ENCODE results near the gene AMFR. TPM values are rescaled to one million over a fixed set of nuclear protein-coding genes. Genes with fewer than 3 reads are reported as not detected.

AMFR gene
- total and polyA plus RNA-seq, 2 donors, result 34.6 to 52.4 TPM

DNA sequence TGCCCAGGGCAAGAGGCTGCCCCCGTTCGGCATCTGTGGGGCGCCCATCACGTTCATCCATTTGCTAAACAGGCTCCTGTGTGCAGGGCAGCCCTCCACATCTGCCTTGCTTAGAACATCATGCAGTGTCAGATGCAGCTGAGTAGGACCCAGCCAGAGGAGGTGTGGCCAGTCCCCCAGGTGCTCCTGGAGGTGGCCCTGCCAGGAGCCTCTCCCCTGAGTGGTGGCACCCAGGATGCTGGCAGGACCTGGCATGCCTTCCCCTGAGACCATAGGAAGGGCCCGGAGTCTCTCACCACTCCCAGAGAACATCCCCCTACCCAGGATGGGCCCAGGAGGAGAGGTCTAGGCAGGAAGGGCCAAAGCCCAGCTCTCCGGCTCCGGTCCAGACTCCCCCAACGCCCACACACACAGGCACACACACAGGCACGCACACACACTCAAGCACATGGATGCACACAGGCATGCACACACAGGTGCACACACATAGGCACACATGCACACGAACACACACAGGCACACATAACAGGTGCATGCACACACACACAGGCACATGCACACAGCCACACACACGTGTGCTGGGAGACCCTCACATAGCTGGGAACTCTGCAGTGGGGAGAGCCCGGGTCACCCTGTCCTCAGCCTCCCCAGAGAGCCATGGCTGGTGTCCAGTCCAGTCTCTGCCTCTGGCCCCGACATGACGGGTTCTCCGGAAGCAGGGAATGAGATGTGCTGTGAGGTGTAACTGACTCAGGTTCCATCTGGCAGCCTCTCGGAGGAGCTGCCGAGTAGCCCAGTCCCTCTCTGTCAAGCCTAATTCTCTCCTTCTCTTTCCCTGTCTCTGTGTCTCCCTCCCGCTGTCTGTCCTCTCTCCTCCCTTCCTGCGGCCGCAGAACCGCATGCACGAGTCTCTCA lies 74.6 kb downstream of the AMFR start:
- H3K9me3 ChIP-seq (ENCODE audit: control insufficient read depth in 2 of 2, insufficient read depth in 1 of 2, low read length in 1 of 2), result no peaks in the 10 kb centered on the region
- no peaks in the 10 kb centered on the region for H3K36me3 ChIP-seq (ENCODE audit: control insufficient read depth in 2 of 2, insufficient read depth in 2 of 2, low read length in 1 of 2)
- no peak overlapping the region for H3K27ac ChIP-seq (ENCODE audit: low read depth in 1 of 2, low read length in 1 of 2)
- no peaks in the 10 kb centered on the region for H3K27me3 ChIP-seq (ENCODE audit: control insufficient read depth in 2 of 2, insufficient read depth in 1 of 2, low read length in 1 of 2)
- WGBS, result 94% methylated on average over 22 of the region's 22 CpGs
- DNase-seq (ENCODE audit: low read depth in 6 of 9, low spot score in 9 of 9), result no peak
- peaks cover 0 to under 1% of the 10 kb centered on the region in 2 donors for H3K4me1 ChIP-seq (ENCODE audit: control insufficient read depth in 2 of 2, insufficient read depth in 2 of 2, low read length in 2 of 2)
- H3K4me3 ChIP-seq (ENCODE audit: low read length in 2 of 2), result no peak overlapping the region

DNA sequence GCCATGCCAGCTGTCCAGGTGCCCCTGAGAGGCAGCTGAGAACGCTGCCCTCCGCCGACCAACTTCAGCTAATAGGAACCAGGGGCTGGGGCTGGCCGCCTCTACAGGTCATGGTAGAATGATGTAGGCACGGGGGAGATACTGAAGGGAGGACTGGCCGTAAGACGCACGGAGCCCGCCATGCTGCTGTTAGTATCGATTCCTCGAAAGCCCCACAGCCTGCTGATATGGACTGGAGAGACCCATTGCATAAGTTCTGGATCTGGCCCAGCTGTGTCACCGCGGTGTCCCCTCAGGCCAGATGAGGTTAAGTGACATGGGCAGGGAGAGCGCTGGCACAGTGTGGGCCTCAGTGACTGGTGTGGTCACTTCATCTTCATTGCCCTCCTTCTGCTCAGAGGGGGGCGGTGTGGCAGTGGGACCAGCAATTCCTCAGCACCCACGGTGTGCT lies 75.6 kb downstream of the AMFR start:
- Histone ChIP-seq H3K36me3 (ENCODE audit: control insufficient read depth in 2 of 2, insufficient read depth in 2 of 2, low read length in 1 of 2) (no peaks in the 10 kb centered on the region), H3K9me3 (ENCODE audit: control insufficient read depth in 2 of 2, insufficient read depth in 1 of 2, low read length in 1 of 2) (no peaks in the 10 kb centered on the region), H3K27ac (ENCODE audit: low read depth in 1 of 2, low read length in 1 of 2) (no peak overlapping the region), H3K4me3 (ENCODE audit: low read length in 2 of 2) (no peak overlapping the region), H3K27me3 (ENCODE audit: control insufficient read depth in 2 of 2, insufficient read depth in 1 of 2, low read length in 1 of 2) (no peaks in the 10 kb centered on the region), H3K4me1 (ENCODE audit: control insufficient read depth in 2 of 2, insufficient read depth in 2 of 2, low read length in 2 of 2) (no peaks in the 10 kb centered on the region)
- DNase-seq (ENCODE audit: low read depth in 6 of 9, low spot score in 9 of 9), result no peak
- 97% methylated on average over 16 of the region's 16 CpGs for WGBS

DNA sequence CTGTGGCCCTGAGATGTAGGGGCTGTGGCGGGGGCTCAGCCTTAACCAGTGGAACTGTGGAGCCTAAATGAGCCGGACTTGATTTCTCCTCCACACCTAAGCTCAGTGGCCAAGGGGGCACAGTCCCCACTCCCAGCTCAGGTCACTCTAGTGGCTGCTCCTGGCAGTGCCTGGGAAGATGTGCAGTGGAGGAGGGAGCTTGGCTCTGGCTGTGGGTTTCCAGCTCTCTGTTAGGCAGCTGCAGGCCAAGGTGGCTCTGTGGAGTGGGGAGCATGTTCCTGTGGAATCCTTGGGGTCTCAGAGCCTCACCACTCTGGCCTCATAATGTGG lies 76.3 kb downstream of the AMFR start:
- Histone ChIP-seq H3K9me3 (ENCODE audit: control insufficient read depth in 2 of 2, insufficient read depth in 1 of 2, low read length in 1 of 2) (no peaks in the 10 kb centered on the region), H3K36me3 (ENCODE audit: control insufficient read depth in 2 of 2, insufficient read depth in 2 of 2, low read length in 1 of 2) (no peaks in the 10 kb centered on the region), H3K4me1 (ENCODE audit: control insufficient read depth in 2 of 2, insufficient read depth in 2 of 2, low read length in 2 of 2) (no peaks in the 10 kb centered on the region), H3K27ac (ENCODE audit: low read depth in 1 of 2, low read length in 1 of 2) (no peak overlapping the region), H3K27me3 (ENCODE audit: control insufficient read depth in 2 of 2, insufficient read depth in 1 of 2, low read length in 1 of 2) (no peaks in the 10 kb centered on the region), H3K4me3 (ENCODE audit: low read length in 2 of 2) (no peak overlapping the region)
- WGBS, result 96% methylated on average over 2 of the region's 2 CpGs
- DNase-seq (ENCODE audit: low read depth in 6 of 9, low spot score in 9 of 9), result no peak

DNA sequence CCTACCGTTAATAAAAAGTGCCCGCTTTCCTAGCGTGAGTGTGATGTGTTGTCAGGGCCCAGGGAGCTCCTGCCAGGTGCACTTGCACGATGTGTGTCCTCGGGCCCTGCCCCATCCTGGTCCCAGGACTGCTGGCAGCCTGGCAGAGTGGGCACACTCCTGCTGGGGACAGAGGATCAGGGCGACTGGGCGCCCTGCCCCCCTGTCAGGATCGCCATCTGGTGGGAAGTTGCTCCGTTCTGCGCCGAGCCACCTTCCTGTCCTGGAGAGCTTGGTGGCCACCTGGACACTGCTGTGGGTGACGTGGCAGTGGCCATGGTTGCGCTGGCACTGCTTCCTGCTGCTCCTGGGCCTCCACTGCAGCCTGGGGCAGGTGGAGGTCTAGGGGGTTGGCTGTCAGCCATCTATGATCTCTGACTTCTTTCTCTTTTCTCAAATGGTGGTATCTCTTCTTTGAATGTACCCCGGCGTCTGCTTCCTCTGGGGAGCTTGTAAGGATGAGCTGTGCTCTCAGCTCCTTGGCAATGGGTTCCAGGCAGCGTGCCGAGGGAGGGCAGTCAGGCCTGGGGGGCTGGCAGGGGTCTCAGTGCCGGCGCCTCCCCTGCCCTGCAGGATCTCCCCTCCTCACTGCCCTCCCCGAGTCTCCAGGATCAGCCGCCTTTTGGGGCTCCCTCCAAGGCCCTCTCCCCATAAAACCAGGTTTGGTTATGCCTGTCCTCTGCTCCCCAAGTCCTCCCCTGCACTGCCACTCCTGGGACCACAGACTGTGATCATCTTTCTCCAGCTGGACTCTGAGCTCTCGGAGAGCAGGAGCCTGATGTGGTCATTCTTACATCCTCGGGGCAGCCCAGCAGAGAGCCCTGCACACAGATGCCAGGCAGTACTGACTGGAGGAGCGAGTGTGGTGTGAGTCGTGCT lies 76.9 kb downstream of the AMFR start:
- Histone ChIP-seq H3K4me1 (ENCODE audit: control insufficient read depth in 2 of 2, insufficient read depth in 2 of 2, low read length in 2 of 2) (no peaks in the 10 kb centered on the region), H3K27me3 (ENCODE audit: control insufficient read depth in 2 of 2, insufficient read depth in 1 of 2, low read length in 1 of 2) (no peaks in the 10 kb centered on the region), H3K36me3 (ENCODE audit: control insufficient read depth in 2 of 2, insufficient read depth in 2 of 2, low read length in 1 of 2) (no peaks in the 10 kb centered on the region), H3K9me3 (ENCODE audit: control insufficient read depth in 2 of 2, insufficient read depth in 1 of 2, low read length in 1 of 2) (no peaks in the 10 kb centered on the region), H3K27ac (ENCODE audit: low read depth in 1 of 2, low read length in 1 of 2) (no peak overlapping the region), H3K4me3 (ENCODE audit: low read length in 2 of 2) (no peak overlapping the region)
- 93% methylated on average over 25 of the region's 25 CpGs for WGBS
- DNase-seq (ENCODE audit: low read depth in 6 of 9, low spot score in 9 of 9), result no peak

DNA sequence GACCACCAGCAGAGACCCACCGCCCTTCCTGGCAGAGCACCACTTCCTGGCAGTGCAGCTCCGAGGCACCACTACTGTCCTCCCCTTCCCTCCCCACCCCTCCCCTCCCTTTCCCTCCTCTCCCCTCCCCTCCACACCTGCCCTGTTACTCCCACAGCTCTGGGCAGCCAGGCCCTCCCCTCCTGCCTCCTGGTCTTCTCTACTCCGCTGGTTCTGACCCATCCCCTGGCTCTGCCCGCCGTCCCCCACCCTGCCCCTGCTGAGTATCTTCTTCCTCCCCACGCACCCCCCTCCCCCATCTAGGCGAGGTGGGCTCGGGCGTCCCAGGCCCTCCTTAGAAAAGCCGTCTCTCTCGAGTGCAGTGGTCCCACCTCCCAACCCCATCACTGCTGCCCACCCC lies 77.7 kb downstream of the AMFR start:
- no peaks in the 10 kb centered on the region for H3K4me1 ChIP-seq (ENCODE audit: control insufficient read depth in 2 of 2, insufficient read depth in 2 of 2, low read length in 2 of 2)
- H3K9me3 ChIP-seq (ENCODE audit: control insufficient read depth in 2 of 2, insufficient read depth in 1 of 2, low read length in 1 of 2), result no peaks in the 10 kb centered on the region
- H3K27ac ChIP-seq (ENCODE audit: low read depth in 1 of 2, low read length in 1 of 2), result no peak overlapping the region
- H3K27me3 ChIP-seq (ENCODE audit: control insufficient read depth in 2 of 2, insufficient read depth in 1 of 2, low read length in 1 of 2), result no peaks in the 10 kb centered on the region
- no peak overlapping the region for H3K4me3 ChIP-seq (ENCODE audit: low read length in 2 of 2)
- 82% methylated on average over 11 of the region's 11 CpGs for WGBS
- no peaks in the 10 kb centered on the region for H3K36me3 ChIP-seq (ENCODE audit: control insufficient read depth in 2 of 2, insufficient read depth in 2 of 2, low read length in 1 of 2)
- DNase-seq (ENCODE audit: low read depth in 6 of 9, low spot score in 9 of 9), result no peak

DNA sequence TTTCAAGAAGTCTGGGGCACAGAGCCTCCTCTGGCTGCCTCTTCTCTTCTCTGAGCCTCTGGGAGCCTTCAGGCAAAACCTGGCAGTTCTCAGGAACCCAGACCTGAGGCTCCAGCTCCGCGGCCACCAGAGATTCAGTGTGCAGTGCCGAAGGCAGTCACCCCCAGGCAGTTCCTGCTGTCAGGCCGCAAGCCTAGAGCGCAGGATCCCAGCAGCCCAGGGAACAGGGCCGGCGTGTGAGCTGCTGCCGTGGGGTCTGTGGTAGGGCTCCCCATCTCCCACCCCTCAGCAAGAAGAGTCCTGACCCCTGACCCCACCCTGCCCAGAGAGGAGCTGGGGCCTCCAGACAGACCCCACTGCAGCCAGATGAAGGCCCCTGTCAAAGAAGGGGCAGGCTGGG lies 78.2 kb downstream of the AMFR start:
- DNase-seq (ENCODE audit: low read depth in 6 of 9, low spot score in 9 of 9), result no peak
- Histone ChIP-seq H3K36me3 (ENCODE audit: control insufficient read depth in 2 of 2, insufficient read depth in 2 of 2, low read length in 1 of 2) (no peaks in the 10 kb centered on the region), H3K4me1 (ENCODE audit: control insufficient read depth in 2 of 2, insufficient read depth in 2 of 2, low read length in 2 of 2) (no peaks in the 10 kb centered on the region), H3K27ac (ENCODE audit: low read depth in 1 of 2, low read length in 1 of 2) (no peak overlapping the region), H3K27me3 (ENCODE audit: control insufficient read depth in 2 of 2, insufficient read depth in 1 of 2, low read length in 1 of 2) (no peaks in the 10 kb centered on the region), H3K4me3 (ENCODE audit: low read length in 2 of 2) (no peak overlapping the region), H3K9me3 (ENCODE audit: control insufficient read depth in 2 of 2, insufficient read depth in 1 of 2, low read length in 1 of 2) (no peaks in the 10 kb centered on the region)
- whole genome bisulfite sequencing, result 96% methylated on average over 8 of the region's 8 CpGs

DNA sequence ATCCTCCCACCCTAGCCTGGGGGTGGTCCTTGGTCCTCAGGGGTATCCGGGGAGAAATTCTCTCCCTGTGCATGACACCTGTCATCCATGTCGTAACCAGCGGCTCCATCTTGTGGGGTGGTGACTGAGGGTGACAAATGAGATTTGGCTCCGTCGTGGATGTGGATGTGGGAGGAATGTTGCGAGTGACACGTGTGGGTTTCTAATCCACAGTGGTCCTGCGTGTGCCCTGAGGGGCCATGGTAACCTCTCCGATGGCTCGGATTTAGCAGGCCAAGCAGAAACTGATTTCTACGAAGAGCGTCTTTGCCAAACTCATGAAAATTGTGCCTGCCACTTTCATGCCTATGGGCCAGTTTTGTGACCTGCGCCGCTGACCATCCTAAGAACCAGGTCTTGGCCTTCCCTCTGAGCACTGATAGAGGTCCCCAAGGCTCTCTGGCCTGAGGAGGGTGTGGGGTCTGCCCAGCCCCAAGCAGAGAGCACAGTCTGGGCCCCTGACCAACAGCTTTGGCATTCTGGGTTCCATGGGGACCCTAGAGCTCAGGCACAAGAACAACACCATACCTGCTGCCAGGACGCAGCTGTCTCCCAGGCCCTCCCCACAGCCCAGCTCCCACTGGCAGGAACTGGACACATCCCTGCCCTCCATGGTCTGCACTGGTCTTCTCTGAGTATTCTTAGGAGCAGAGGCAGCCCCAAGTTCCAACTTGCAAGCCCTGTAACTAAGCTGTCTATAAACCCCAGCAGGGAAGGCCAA lies 79.0 kb downstream of the AMFR start:
- Histone ChIP-seq H3K27ac (ENCODE audit: low read depth in 1 of 2, low read length in 1 of 2) (no peak overlapping the region), H3K27me3 (ENCODE audit: control insufficient read depth in 2 of 2, insufficient read depth in 1 of 2, low read length in 1 of 2) (no peaks in the 10 kb centered on the region), H3K9me3 (ENCODE audit: control insufficient read depth in 2 of 2, insufficient read depth in 1 of 2, low read length in 1 of 2) (no peaks in the 10 kb centered on the region), H3K4me3 (ENCODE audit: low read length in 2 of 2) (no peak overlapping the region), H3K36me3 (ENCODE audit: control insufficient read depth in 2 of 2, insufficient read depth in 2 of 2, low read length in 1 of 2) (no peaks in the 10 kb centered on the region), H3K4me1 (ENCODE audit: control insufficient read depth in 2 of 2, insufficient read depth in 2 of 2, low read length in 2 of 2) (no peaks in the 10 kb centered on the region)
- no peak for DNase-seq (ENCODE audit: low read depth in 6 of 9, low spot score in 9 of 9)
- 97% methylated on average over 15 of the region's 15 CpGs for WGBS

DNA sequence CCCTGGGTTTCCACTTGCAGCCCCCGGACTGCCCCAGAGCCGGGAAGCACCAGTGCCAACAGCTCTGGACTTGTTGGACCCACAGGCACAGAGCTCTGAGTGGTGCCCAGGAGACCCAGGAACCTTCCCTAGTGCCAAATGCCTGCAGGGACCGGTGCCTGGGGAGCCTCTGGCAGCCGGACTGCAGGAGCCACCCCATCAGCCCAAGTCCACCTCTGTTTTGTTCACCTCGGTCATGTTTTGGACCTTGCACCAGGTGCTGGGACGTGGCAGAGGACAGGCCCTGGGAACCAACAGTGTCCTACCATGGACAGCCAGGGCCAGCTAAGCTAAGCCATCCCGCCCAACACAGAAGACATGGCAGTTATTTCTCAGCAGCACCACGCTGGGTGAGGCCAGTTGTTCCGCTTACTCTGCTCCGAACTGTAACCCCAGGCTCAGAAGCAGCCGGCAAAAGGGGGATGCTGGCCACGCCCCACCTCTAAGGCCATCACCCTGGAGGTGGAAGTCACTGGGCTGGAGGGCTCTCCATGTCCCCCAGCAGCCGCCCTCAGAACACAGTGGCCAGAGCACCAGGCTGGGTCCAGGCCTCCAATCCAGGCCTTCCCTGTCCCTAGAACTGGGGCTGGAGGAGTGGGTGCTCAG lies 79.8 kb downstream of the AMFR start:
- Histone ChIP-seq H3K27ac (ENCODE audit: low read depth in 1 of 2, low read length in 1 of 2) (no peak overlapping the region), H3K4me1 (ENCODE audit: control insufficient read depth in 2 of 2, insufficient read depth in 2 of 2, low read length in 2 of 2) (no peaks in the 10 kb centered on the region), H3K36me3 (ENCODE audit: control insufficient read depth in 2 of 2, insufficient read depth in 2 of 2, low read length in 1 of 2) (no peaks in the 10 kb centered on the region), H3K27me3 (ENCODE audit: control insufficient read depth in 2 of 2, insufficient read depth in 1 of 2, low read length in 1 of 2) (no peaks in the 10 kb centered on the region), H3K4me3 (ENCODE audit: low read length in 2 of 2) (no peak overlapping the region), H3K9me3 (ENCODE audit: control insufficient read depth in 2 of 2, insufficient read depth in 1 of 2, low read length in 1 of 2) (no peaks in the 10 kb centered on the region)
- WGBS, result 95% methylated on average over 13 of the region's 13 CpGs
- DNase-seq (ENCODE audit: low read depth in 6 of 9, low spot score in 9 of 9), result no peak
